Measurements from ENCODE around the gene TTC28. TPM values are rescaled to one million over a fixed set of nuclear protein-coding genes. Genes with fewer than 3 reads are reported as not detected.

Gene TTC28
- total RNA-seq, 1 donor from 2014 or later: 65.4 TPM

GRCh38 chr22:28594076-28594796, 85.4 kb downstream of the TTC28 start:
- Mint-ChIP-seq H3K4me1 (peaks cover 11% of the 10 kb centered on the region), H3K4me3 (no peak overlapping the region), H3K9me3 (no peaks in the 10 kb centered on the region), H3K27ac (ENCODE audit: unreplicated experiment) (no peak overlapping the region), H3K27me3 (ENCODE audit: low read depth) (no peaks in the 10 kb centered on the region), H3K36me3 (ENCODE audit: low read depth) (no peaks in the 10 kb centered on the region)
- DNase-seq (ENCODE audit: low read depth, low spot score): no peak
- no peak for TF ChIP-seq CTCF (conservative IDR thresholded peaks at IDR 0.05)

GRCh38 chr22:28593299-28593698, 86.3 kb downstream of the TTC28 start:
- no peaks in the 10 kb centered on the region for H3K27me3 Mint-ChIP-seq (ENCODE audit: low read depth)
- H3K27ac Mint-ChIP-seq (ENCODE audit: unreplicated experiment): no peak overlapping the region
- DNase-seq (ENCODE audit: low read depth, low spot score): no peak
- H3K4me3 Mint-ChIP-seq: no peak overlapping the region
- H3K9me3 Mint-ChIP-seq: no peaks in the 10 kb centered on the region
- peaks cover 18% of the 10 kb centered on the region for H3K4me1 Mint-ChIP-seq
- TF ChIP-seq CTCF (conservative IDR thresholded peaks at IDR 0.05): no peak
- H3K36me3 Mint-ChIP-seq (ENCODE audit: low read depth): no peaks in the 10 kb centered on the region

GRCh38 chr22:28589102-28589750, 90.4 kb downstream of the TTC28 start:
- no peak for TF ChIP-seq CTCF (conservative IDR thresholded peaks at IDR 0.05)

GRCh38 chr22:28585324-28585723, 94.3 kb downstream of the TTC28 start:
- DNase-seq (ENCODE audit: low read depth, low spot score): no peak
- Mint-ChIP-seq H3K27me3 (ENCODE audit: low read depth) (no peaks in the 10 kb centered on the region), H3K4me3 (no peak overlapping the region), H3K9me3 (no peaks in the 10 kb centered on the region), H3K27ac (ENCODE audit: unreplicated experiment) (peak overlapping the region; percentile 27), H3K4me1 (peaks cover 30% of the 10 kb centered on the region), H3K36me3 (ENCODE audit: low read depth) (no peaks in the 10 kb centered on the region)
- TF ChIP-seq CTCF (conservative IDR thresholded peaks at IDR 0.05): no peak

More at GRCh38 chr22:28589102-28589750, 90.4 kb downstream of the TTC28 start:
- DNase-seq (ENCODE audit: low read depth, low spot score): no peak
- no peaks in the 10 kb centered on the region for H3K27me3 Mint-ChIP-seq (ENCODE audit: low read depth)
- peaks cover 14% of the 10 kb centered on the region for H3K4me1 Mint-ChIP-seq
- no peaks in the 10 kb centered on the region for H3K9me3 Mint-ChIP-seq
- H3K4me3 Mint-ChIP-seq: no peak overlapping the region
- no peaks in the 10 kb centered on the region for H3K36me3 Mint-ChIP-seq (ENCODE audit: low read depth)
- peak overlapping the region; percentile 24 for H3K27ac Mint-ChIP-seq (ENCODE audit: unreplicated experiment)

- H3K4me1 Mint-ChIP-seq: peaks cover 20% of the 10 kb centered on the region
- H3K9me3 Mint-ChIP-seq: no peaks in the 10 kb centered on the region
- no peaks in the 10 kb centered on the region for H3K36me3 Mint-ChIP-seq (ENCODE audit: low read depth)
- DNase-seq (ENCODE audit: low read depth, low spot score): no peak
- no peak overlapping the region for H3K27ac Mint-ChIP-seq (ENCODE audit: unreplicated experiment)
- no peaks in the 10 kb centered on the region for H3K27me3 Mint-ChIP-seq (ENCODE audit: low read depth)
- no peak overlapping the region for H3K4me3 Mint-ChIP-seq
- no peak for TF ChIP-seq CTCF (conservative IDR thresholded peaks at IDR 0.05)
Measured at GRCh38 chr22:28582806-28583205, 96.8 kb downstream of the TTC28 start.
